Chondrocyte (in vitro differentiated cells): ENCODE measurements around the gene TGM1. TPM values are rescaled to one million over a fixed set of nuclear protein-coding genes. Genes with fewer than 3 reads are reported as not detected.
A peak's percentile ranks its signal among the peaks of the same experiment; 100 is the strongest.

ENCODE experiments used
- DNase-seq: peaks from one replicate; pipeline ENCODE4 v3.0.0; 2021; ENCODE audit warnings: mixed read lengths, low spot score
- H3K27ac Mint-ChIP-seq: one replicate; pipeline ENCODE4 v1.8.0; 2021; ENCODE audit warnings: mild to moderate bottlenecking, moderate library complexity, mixed read lengths; ENCODE audit not compliant: unreplicated experiment
- H3K27me3 Mint-ChIP-seq: 2 replicates; pipeline ENCODE4 v1.8.0; 2021; ENCODE audit warnings: low read depth, mixed read lengths
- H3K36me3 Mint-ChIP-seq: 2 replicates; pipeline ENCODE4 v1.8.0; 2021; ENCODE audit warnings: low read depth, mixed read lengths
- H3K4me1 Mint-ChIP-seq: 2 replicates; pipeline ENCODE4 v1.8.0; 2021; ENCODE audit warnings: low read depth, mild to moderate bottlenecking, mixed read lengths
- H3K4me3 Mint-ChIP-seq: one replicate; pipeline ENCODE4 v1.8.0; 2021; ENCODE audit warnings: mild to moderate bottlenecking, moderate library complexity, mixed read lengths; ENCODE audit not compliant: unreplicated experiment
- H3K9me3 Mint-ChIP-seq: 2 replicates; pipeline ENCODE4 v1.8.0; 2021; ENCODE audit warnings: low read depth, mixed read lengths
- CTCF ChIP-seq: fragments of 200-600 bp; sonication (generic); IDR thresholded peaks from 2 replicates; pipeline ENCODE4 v1.5.0; 2021; ENCODE audit warnings: antibody characterized with exemption, mild to moderate bottlenecking, moderate library complexity
- total RNA-seq: library from RNA; stranded (reverse); gene quantifications from 3 replicates; pipeline ENCODE4 v1.2.1, GENCODE V29; 2021

Gene TGM1
- total RNA-seq, 1 donor from 2014 or later: 3.3 TPM

- H3K36me3 Mint-ChIP-seq: peaks cover 18% of the 10 kb centered on the region
- peaks cover 6% of the 10 kb centered on the region for H3K4me1 Mint-ChIP-seq
- no peak for TF ChIP-seq CTCF
- no peaks in the 10 kb centered on the region for H3K9me3 Mint-ChIP-seq
- DNase-seq: no peak
- H3K4me3 Mint-ChIP-seq: no peak within 1 kb of the TSS
- no peaks in the 10 kb centered on the region for H3K27me3 Mint-ChIP-seq
- no peak within 1 kb of the TSS for H3K27ac Mint-ChIP-seq
Observed at GRCh38 chr14:24309538-24310264, 46.7 kb upstream of the TGM1 start, which contains the start of gene LTB4R2. TSS of gene LTB4R2 (plus strand) at chr14:24310140. CDS start at chr14:24310665, 525 bp downstream.

- H3K9me3 Mint-ChIP-seq: no peaks in the 10 kb centered on the region
- peaks cover 25% of the 10 kb centered on the region for H3K36me3 Mint-ChIP-seq
- no peak for DNase-seq
- peaks cover 6% of the 10 kb centered on the region for H3K4me1 Mint-ChIP-seq
- no peak overlapping the region for H3K4me3 Mint-ChIP-seq
- peak overlapping the region; percentile 8 for H3K27ac Mint-ChIP-seq
- no peaks in the 10 kb centered on the region for H3K27me3 Mint-ChIP-seq
- TF ChIP-seq CTCF: peak; percentile 35
Observed at GRCh38 chr14:24308342-24309124, 45.6 kb upstream of the TGM1 start.

GRCh38 chr14:24307575-24308341, 44.8 kb upstream of the TGM1 start, which contains the start of gene CIDEB:
TSS of gene CIDEB (minus strand) at chr14:24307977. CDS start at chr14:24307858, 119 bp downstream.
- no peak for DNase-seq

GRCh38 chr14:24307156-24307574, 44.2 kb upstream of the TGM1 start:
- no peak for DNase-seq
- H3K36me3 Mint-ChIP-seq: peaks cover 27% of the 10 kb centered on the region
- no peak overlapping the region for H3K4me3 Mint-ChIP-seq
- H3K27ac Mint-ChIP-seq: no peak overlapping the region
- no peaks in the 10 kb centered on the region for H3K27me3 Mint-ChIP-seq
- peaks cover 6% of the 10 kb centered on the region for H3K4me1 Mint-ChIP-seq
- TF ChIP-seq CTCF: no peak
- no peaks in the 10 kb centered on the region for H3K9me3 Mint-ChIP-seq

More at GRCh38 chr14:24307575-24308341, 44.8 kb upstream of the TGM1 start, which contains the start of gene CIDEB:
- Mint-ChIP-seq H3K27me3 (no peaks in the 10 kb centered on the region), H3K27ac (peak within 1 kb of the TSS; percentile 8), H3K4me3 (no peak within 1 kb of the TSS), H3K36me3 (peaks cover 27% of the 10 kb centered on the region), H3K4me1 (peaks cover 6% of the 10 kb centered on the region), H3K9me3 (no peaks in the 10 kb centered on the region)
- TF ChIP-seq CTCF: peak; percentile 94

- Mint-ChIP-seq H3K4me3 (no peak overlapping the region), H3K9me3 (no peaks in the 10 kb centered on the region), H3K36me3 (peaks cover 26% of the 10 kb centered on the region), H3K27me3 (no peaks in the 10 kb centered on the region), H3K4me1 (peaks cover 22% of the 10 kb centered on the region), H3K27ac (no peak overlapping the region)
- no peak for DNase-seq
- no peak for TF ChIP-seq CTCF
Observed at GRCh38 chr14:24304019-24304387, 41.0 kb upstream of the TGM1 start.
